Thyroid gland (tissue), 4 donors: ENCODE measurements around the gene POT1.

Experiments
- CTCF ChIP-seq, 6 experiments: fragments of 200-600 bp in 3 of 6; fragments of 450-650 bp in 3 of 6; sonication (generic) in 3 of 6; IDR thresholded peaks; one replicate each; pipeline ENCODE4 v1.5.1; 2016 to 2019; ENCODE audit warnings: antibody characterized with exemption in 6 of 6, mild to moderate bottlenecking in 2 of 6, inconsistent platforms in 1 of 6, moderate library complexity in 1 of 6
- POLR2A ChIP-seq, 2 donors: fragments of 450-650 bp; IDR thresholded peaks; one replicate each; pipeline ENCODE4 v1.6.1; 2017; ENCODE audit warnings: antibody characterized with exemption in 2 of 2, mild to moderate bottlenecking in 2 of 2, moderate library complexity in 1 of 2

DNA sequence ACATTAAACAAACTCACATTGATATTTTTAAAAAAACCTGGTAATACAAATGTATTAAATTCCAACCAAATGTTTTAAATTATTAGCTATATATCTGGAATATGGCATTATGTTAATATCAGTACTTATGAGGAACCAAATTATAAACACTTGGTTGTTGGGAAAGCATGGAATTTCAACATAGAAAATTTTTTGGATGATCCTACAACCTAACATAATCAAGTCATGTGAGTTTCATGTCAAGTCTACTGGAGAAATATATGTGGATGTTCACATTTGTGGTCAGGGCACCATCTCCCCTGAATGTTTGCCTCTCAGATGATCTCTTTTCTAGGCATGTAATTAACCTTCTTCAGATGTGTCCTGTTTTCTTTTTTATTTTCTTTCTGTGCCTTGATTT, 5.2 kb upstream of the POT1 start:
- TF ChIP-seq CTCF (IDR thresholded peaks at IDR 0.05) (no peak), POLR2A (IDR thresholded peaks at IDR 0.05) (no peak)
